Endothelial cell (in vitro differentiated cells): ENCODE results near the gene SCYGR4. TPM values are rescaled to one million over a fixed set of nuclear protein-coding genes. Genes with fewer than 3 reads are reported as not detected.
"Not testable (repeated sequence)": the region's sequence is repeated elsewhere in the genome, so short reads cannot be mapped to it uniquely, and the experiment has no call there.

Experiments
- DNase-seq: peaks from one replicate; pipeline ENCODE4 v3.0.0; 2021; ENCODE audit warnings: low spot score
- H3K27ac Mint-ChIP-seq: one replicate; pipeline ENCODE4 v1.8.0; 2021; ENCODE audit warnings: mixed read lengths, inconsistent platforms; ENCODE audit not compliant: unreplicated experiment
- H3K27me3 Mint-ChIP-seq: one replicate; pipeline ENCODE4 v1.8.0; 2021; ENCODE audit warnings: mild to moderate bottlenecking, moderate library complexity, mixed read lengths, inconsistent platforms; ENCODE audit not compliant: unreplicated experiment
- H3K36me3 Mint-ChIP-seq: one replicate; pipeline ENCODE4 v1.8.0; 2021; ENCODE audit warnings: mild to moderate bottlenecking, low read depth, mixed read lengths, inconsistent platforms; ENCODE audit not compliant: unreplicated experiment
- H3K4me1 Mint-ChIP-seq: one replicate; pipeline ENCODE4 v1.8.0; 2021; ENCODE audit warnings: mild to moderate bottlenecking, mixed read lengths, inconsistent platforms; ENCODE audit not compliant: unreplicated experiment
- H3K4me3 Mint-ChIP-seq: one replicate; pipeline ENCODE4 v1.8.0; 2021; ENCODE audit warnings: mild to moderate bottlenecking, mixed read lengths, inconsistent platforms; ENCODE audit not compliant: unreplicated experiment
- H3K9me3 Mint-ChIP-seq: one replicate; pipeline ENCODE4 v1.8.0; 2021; ENCODE audit warnings: mixed read lengths, inconsistent platforms; ENCODE audit not compliant: unreplicated experiment
- CTCF ChIP-seq: fragments of 200-600 bp; sonication (generic); IDR thresholded peaks from one replicate; pipeline ENCODE4 v1.5.0; 2021; ENCODE audit warnings: antibody characterized with exemption; ENCODE audit not compliant: unreplicated experiment
- total RNA-seq: library from RNA; stranded (reverse); fragmentation: NEBNext Ultra II Directional; extraction: Animal tissue kit (Norgen Biotek cat#: 25700); gene quantifications from one replicate; pipeline ENCODE4 v1.2.1, GENCODE V29; 2021; ENCODE audit not compliant: unreplicated experiment

The SCYGR4 gene
- total RNA-seq, 1 donor from 2014 or later, result not detected

- H3K36me3 Mint-ChIP-seq, result no peaks in the 10 kb centered on the region
- TF ChIP-seq CTCF, result no peak
Measured at GRCh38 chr2:227595797-227596196, 21.5 kb upstream of the SCYGR4 start.

GRCh38 chr2:227597036-227597435, 20.3 kb upstream of the SCYGR4 start:
- H3K27ac Mint-ChIP-seq, result no peak overlapping the region
- H3K4me3 Mint-ChIP-seq, result no peak overlapping the region
- H3K4me1 Mint-ChIP-seq, result peaks cover 5% of the 10 kb centered on the region
- TF ChIP-seq CTCF, result no peak
- no peak for DNase-seq
- H3K27me3 Mint-ChIP-seq, result peaks cover 4% of the 10 kb centered on the region
- H3K36me3 Mint-ChIP-seq, result no peaks in the 10 kb centered on the region
- no peaks in the 10 kb centered on the region for H3K9me3 Mint-ChIP-seq

More at GRCh38 chr2:227595797-227596196, 21.5 kb upstream of the SCYGR4 start:
- Mint-ChIP-seq H3K27me3 (peaks cover 4% of the 10 kb centered on the region), H3K27ac (no peak overlapping the region), H3K4me3 (no peak overlapping the region), H3K9me3 (no peaks in the 10 kb centered on the region), H3K4me1 (peaks cover 4% of the 10 kb centered on the region)
- no peak for DNase-seq

GRCh38 chr2:227597998-227598397, 19.3 kb upstream of the SCYGR4 start:
- Mint-ChIP-seq H3K36me3 (no peaks in the 10 kb centered on the region), H3K27ac (no peak overlapping the region), H3K4me1 (peaks cover 6% of the 10 kb centered on the region), H3K27me3 (peaks cover 4% of the 10 kb centered on the region), H3K4me3 (no peak overlapping the region), H3K9me3 (no peaks in the 10 kb centered on the region)
- no peak for DNase-seq
- TF ChIP-seq CTCF, result no peak

DNA sequence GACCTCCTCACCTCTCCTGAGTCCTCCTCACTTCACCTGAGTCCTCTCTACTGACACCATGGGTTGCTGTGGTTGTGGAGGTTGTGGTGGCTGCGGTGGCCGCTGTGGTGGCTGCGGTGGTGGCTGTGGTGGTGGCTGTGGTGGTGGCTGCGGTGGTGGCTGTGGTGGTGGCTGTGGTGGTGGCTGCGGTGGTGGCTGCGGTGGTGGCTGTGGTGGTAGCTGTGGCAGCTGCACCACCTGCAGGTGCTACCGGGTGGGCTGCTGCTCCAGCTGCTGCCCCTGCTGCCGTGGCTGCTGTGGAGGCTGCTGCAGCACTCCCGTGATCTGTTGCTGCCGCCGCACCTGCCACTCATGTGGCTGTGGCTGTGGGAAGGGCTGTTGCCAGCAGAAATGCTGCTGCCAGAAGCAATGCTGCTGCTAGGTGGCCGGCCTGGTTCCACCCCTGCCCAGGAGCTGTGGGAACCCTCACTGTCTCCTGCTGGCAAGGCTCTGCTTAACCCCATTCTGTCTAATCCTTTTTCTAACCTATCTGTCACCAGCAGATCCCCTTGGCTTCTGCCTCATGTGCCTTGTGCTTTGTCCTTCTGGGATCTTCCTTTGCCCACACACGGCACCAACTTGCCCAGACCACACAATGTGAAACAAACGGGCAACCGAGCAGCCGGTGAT, 18.3 kb upstream of the SCYGR4 start, which contains the start of gene SCYGR2:
Gene SCYGR2 (plus strand): TSS at position 59 of the 669 bp plus-strand sequence. CDS start 0 bp downstream, at position 59.
- not testable (repeated sequence) for H3K4me1 Mint-ChIP-seq, H3K27ac Mint-ChIP-seq, H3K4me3 Mint-ChIP-seq, H3K9me3 Mint-ChIP-seq, H3K36me3 Mint-ChIP-seq, DNase-seq, H3K27me3 Mint-ChIP-seq

GRCh38 chr2:227602358-227602757, 14.9 kb upstream of the SCYGR4 start:
- Mint-ChIP-seq H3K4me3 (no peak overlapping the region), H3K27me3 (no peaks in the 10 kb centered on the region), H3K4me1 (peaks cover 6% of the 10 kb centered on the region), H3K9me3 (no peaks in the 10 kb centered on the region), H3K27ac (no peak overlapping the region), H3K36me3 (no peaks in the 10 kb centered on the region)
- no peak for DNase-seq
- TF ChIP-seq CTCF, result no peak
